Neutrophil (primary cell): ENCODE results near the gene DCTN3.
A peak's percentile ranks its signal among the peaks of the same experiment; 100 is the strongest.

Experiments used
- H3K27ac ChIP-seq: fragments of 200-600 bp; sonication (generic); 2 replicates; pipeline ENCODE4 v1.5.1; 2016; ENCODE audit warnings: mild to moderate bottlenecking, moderate library complexity
- H3K27me3 ChIP-seq: fragments of 200-600 bp; sonication (generic); 2 replicates; pipeline ENCODE4 v1.6.0; 2016; ENCODE audit warnings: mild to moderate bottlenecking
- H3K36me3 ChIP-seq: fragments of 200-600 bp; sonication (generic); 2 replicates; pipeline ENCODE4 v1.5.1; 2017
- H3K4me1 ChIP-seq, 2 experiments: fragments of 200-600 bp in 1 of 2; sonication (generic) in 1 of 2; 1 replicate in 1 of 2; 2 replicates in 1 of 2; pipeline versions ENCODE4 v1.5.1 to v1.6.1; 2013 to 2016; ENCODE audit warnings: low read depth in 1 of 2, low read length in 1 of 2, mild to moderate bottlenecking in 1 of 2, moderate library complexity in 1 of 2; ENCODE audit not compliant: control insufficient read depth in 1 of 2, insufficient read depth in 1 of 2
- H3K4me3 ChIP-seq, 2 experiments: fragments of 200-600 bp in 1 of 2; sonication (generic) in 1 of 2; 1 replicate in 1 of 2; 2 replicates in 1 of 2; pipeline ENCODE4 v1.5.1; 2013 to 2016; ENCODE audit warnings: low read depth in 1 of 2, low read length in 1 of 2, mild to moderate bottlenecking in 1 of 2, moderate library complexity in 1 of 2
- H3K9me3 ChIP-seq: fragments of 200-600 bp; sonication (generic); 2 replicates; pipeline ENCODE4 v1.5.1; 2016
- CTCF ChIP-seq: fragments of 200-600 bp; sonication (generic); IDR thresholded peaks from 2 replicates; pipeline ENCODE4 v1.5.1; 2016; ENCODE audit warnings: antibody characterized with exemption

DCTN3 gene

DNA sequence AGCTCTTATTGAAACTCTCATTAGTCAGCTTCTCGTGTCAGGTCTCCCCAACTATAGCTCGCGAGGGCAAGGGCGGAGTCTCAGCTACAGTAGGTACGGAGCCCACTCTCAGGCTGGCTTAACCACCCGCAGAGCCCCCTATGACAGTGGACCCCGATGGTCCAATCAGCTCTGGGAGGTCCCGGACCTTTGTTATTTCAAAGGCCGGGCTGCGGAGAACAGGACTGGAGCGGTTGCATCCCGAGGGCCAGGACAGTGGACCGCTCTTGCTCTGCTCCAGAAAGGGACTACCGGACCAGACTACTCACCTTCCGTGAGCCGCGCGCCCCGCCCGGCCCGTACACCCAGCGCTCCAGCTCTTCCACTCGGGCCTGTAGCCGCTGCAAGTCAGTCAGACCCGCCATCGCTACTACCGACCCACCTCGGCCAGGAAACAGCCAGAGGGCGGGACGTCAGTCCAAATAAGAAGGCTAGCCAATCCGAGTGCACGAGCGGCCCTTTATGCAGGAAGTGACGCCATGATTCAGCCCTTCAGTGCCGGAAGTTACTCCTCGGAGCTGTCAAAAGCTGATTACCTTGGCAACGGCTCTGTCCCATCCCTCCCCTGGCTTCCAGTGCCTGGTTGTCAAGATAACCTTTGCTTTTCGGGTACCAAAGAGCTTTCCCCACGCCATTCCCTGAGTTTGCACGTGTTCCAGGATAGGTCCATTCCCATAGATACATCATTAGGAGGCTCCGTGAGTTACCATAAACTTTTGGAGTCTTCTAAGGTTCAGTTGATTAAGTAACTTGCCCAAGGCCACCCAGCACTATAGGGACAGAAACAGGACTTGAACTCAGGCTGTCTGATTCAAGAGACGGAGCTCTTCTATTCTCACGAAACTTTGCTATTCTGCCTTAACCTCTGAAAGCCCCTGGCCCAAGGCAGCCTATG lies at the start of gene DCTN3:
DCTN3 (minus strand) TSS at position 435 of the 934 bp plus-strand sequence; CDS start at position 404, 31 bp downstream.
- Histone ChIP-seq H3K4me3 (peak within 1 kb of the TSS; percentile 77 to 91), H3K4me1 (peaks cover 20 to 22% of the 10 kb centered on the region in 2 experiments), H3K36me3 (peaks cover 35% of the 10 kb centered on the region), H3K9me3 (no peaks in the 10 kb centered on the region), H3K27ac (peak within 1 kb of the TSS; percentile 63), H3K27me3 (peaks cover 46% of the 10 kb centered on the region)
- TF ChIP-seq CTCF: no peak

DNA sequence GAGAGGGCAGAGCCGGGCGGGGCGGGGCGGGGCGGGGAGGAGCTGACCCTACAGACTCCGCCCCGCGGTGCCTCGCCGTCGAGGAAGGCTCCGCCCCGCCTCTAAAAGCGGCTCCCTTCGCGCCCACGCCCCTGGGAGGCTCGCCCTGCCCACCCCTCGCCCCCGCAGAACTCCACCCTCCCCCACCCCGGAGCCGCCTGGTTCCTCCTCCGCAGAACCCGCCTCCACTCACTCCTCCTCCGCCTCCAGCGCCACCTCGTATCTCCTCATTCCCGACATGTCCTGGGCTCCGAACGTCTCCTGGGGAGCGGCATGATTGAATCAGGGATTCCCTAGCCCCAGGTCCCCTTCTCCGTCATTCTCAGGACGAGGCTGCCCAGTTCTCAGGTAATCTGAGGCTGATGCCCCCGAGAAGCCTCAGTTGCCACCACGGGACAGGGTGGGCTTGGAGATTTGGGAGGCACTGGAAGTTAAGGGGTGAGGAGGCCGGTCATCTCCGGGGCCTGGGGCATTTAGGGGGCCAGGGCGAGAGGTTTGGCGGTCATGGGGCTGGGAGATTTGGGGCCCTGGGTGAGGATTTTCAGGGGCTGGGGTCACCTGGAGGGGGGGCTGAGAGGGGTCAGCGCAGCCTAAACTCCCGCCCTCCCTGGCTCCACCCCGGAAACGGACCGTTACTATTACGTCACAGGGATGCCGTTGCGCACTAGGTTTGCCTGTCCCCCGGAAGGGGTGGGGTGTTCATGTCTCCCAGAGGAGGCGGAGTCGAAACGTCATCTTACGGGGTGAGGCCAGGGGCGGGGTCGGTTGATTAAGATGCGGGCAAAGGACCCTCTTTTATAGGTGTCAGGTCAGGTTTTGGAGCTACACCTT lies 45.3 kb upstream of the DCTN3 start:
- peak; percentile 45 for TF ChIP-seq CTCF
- peak overlapping the region; percentile 99 for H3K27ac ChIP-seq
- H3K27me3 ChIP-seq: no peaks in the 10 kb centered on the region
- H3K36me3 ChIP-seq: peaks cover 8% of the 10 kb centered on the region
- peaks cover 13 to 14% of the 10 kb centered on the region in 2 experiments for H3K4me1 ChIP-seq
- H3K9me3 ChIP-seq: no peaks in the 10 kb centered on the region
- peak overlapping the region; percentile 88 to 91 for H3K4me3 ChIP-seq

DNA sequence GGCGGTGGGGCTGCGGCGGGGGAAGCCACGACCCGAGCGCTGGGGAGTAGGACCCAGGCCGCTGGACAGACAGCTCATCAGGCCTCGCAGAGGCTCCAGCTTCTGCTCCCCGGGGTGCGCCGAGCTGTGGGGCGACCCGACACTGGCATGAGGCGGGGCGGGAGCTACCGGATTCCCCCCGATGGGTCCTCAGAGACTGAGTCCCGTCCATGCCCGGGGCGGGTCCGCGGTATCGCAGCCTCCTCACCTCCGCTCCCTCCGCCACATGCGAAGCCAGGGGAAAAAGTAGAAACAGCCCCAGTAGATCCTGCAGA lies 44.7 kb upstream of the DCTN3 start:
- Histone ChIP-seq H3K4me1 (peaks cover 13 to 14% of the 10 kb centered on the region in 2 experiments), H3K27me3 (no peaks in the 10 kb centered on the region), H3K27ac (peak overlapping the region; percentile 99), H3K4me3 (peak overlapping the region; percentile 88 to 91), H3K9me3 (no peaks in the 10 kb centered on the region), H3K36me3 (peaks cover 14% of the 10 kb centered on the region)
- no peak for TF ChIP-seq CTCF

DNA sequence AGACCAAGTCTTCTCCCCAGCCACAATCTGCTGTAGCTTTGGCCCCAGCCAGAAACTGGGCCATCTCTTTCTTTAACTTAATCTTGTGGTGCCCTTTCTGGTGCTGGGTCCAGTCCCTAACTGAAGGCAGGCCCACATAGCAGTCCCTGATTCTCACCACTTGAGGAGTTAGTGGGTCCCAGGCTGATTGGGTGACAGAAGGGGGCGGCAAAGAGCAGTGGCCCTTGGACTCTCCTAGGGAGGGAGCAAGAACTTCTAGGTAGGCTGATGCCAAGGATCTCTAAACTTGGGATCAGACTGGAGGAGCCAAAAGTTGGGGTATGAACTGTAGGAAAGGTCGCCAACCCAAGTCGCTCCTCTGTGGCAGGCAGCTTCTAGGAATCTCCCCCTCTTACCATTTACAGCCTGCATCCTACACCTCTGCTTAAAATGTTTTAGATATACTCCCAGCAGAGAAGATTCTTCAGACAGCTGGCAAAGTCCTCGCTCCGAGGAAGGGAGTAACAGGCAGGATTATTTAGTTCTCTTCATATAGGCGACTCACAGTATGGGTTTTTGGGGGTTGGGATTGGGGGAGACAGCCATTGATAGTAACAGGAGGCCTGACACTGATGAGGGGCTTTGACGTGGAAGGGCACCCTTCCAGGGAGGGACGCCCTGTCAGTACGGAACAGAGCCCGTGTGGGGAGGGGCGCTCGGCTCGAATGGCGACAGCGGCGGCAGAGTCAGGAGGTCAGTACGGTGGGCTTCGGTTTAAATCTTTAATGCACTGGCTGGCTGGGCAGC lies 44.2 kb upstream of the DCTN3 start:
- Histone ChIP-seq H3K36me3 (peaks cover 10% of the 10 kb centered on the region), H3K9me3 (no peaks in the 10 kb centered on the region), H3K27ac (peak overlapping the region; percentile 99), H3K4me1 (peaks cover 13 to 14% of the 10 kb centered on the region in 2 experiments), H3K27me3 (no peaks in the 10 kb centered on the region), H3K4me3 (peak overlapping the region; percentile 88 to 91)
- TF ChIP-seq CTCF: peak; percentile 75

- Histone ChIP-seq H3K4me3 (no peak overlapping the region), H3K36me3 (peaks cover 6% of the 10 kb centered on the region), H3K4me1 (peaks cover 13 to 14% of the 10 kb centered on the region in 2 experiments), H3K9me3 (no peaks in the 10 kb centered on the region), H3K27ac (no peak overlapping the region), H3K27me3 (no peaks in the 10 kb centered on the region)
- TF ChIP-seq CTCF: no peak
Observed at GRCh38 chr9:34663303-34663605, 43.0 kb upstream of the DCTN3 start.
